Fibroblast of villous mesenchyme (primary cell): Measurements from ENCODE around the gene MAFF. TPM values are rescaled to one million over a fixed set of nuclear protein-coding genes. Genes with fewer than 3 reads are reported as not detected.

ENCODE experiments used
- DNase-seq: peaks from one replicate; pipeline ENCODE4 v3.0.0-alpha.2; 2010; ENCODE audit warnings: low read depth
- H3K4me3 ChIP-seq: 2 replicates; pipeline ENCODE4 v1.5.1; 2011; ENCODE audit warnings: low read depth, mild to moderate bottlenecking, low read length
- CTCF ChIP-seq: IDR thresholded peaks from 2 replicates; pipeline ENCODE4 v1.5.1; 2012; ENCODE audit warnings: low read depth, mild to moderate bottlenecking, low read length; ENCODE audit not compliant: insufficient read depth
- small RNA-seq: library from RNA; depleted of rRNA; stranded (forward); fragments of <200 nt; gene quantifications from one replicate; pipeline ENCODE3, GENCODE V24; 2012
- total RNA-seq: library from RNA; depleted of rRNA; stranded (reverse); fragments of >200 nt; gene quantifications from 2 replicates; pipeline ENCODE4 v1.2.3, GENCODE V29; 2012

Gene MAFF
- total RNA-seq, 1 donor, result 19.4 TPM

DNA sequence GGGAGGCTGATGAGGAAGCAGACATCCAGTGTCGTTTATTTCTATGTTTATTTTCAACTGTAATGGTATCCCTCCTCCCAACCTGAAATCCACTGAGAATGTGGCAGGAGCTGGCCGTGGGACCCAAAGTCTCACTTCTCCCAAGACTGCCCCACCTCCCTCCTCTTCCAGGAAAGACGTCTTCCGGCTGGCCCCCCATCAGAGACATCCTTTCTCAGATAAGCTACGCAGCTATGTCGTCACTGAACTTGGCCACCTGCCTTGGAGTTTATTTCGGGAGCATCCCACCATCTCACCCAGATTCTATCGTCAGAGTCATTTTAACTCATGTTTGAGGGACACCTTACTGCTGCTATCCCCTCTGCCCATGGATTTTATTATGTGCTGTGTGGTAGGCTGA, 57.1 kb downstream of the MAFF start:
- peak; percentile 90 for DNase-seq
- H3K4me3 ChIP-seq, result no peak overlapping the region
- no peak for TF ChIP-seq CTCF

DNA sequence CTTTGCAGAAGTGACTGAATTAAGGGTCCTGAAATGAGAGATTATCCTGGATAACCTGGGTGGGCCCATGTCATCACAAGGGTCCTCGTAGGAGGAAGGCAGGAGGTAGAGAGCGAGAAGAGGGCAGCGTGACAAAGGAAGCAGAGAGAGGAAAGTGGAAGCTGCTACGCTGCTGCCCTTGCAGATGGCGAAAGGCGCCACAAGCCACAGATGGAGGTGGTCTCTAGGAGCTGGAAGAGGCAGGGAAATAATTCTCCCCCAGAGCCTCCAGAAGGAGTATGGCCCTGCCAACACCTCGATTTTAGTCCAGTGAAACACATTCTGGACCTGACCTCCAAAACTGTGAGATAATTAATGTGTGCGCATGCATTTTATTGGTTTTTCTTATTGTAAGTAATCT, 57.6 kb downstream of the MAFF start:
- TF ChIP-seq CTCF, result no peak
- no peak for DNase-seq

DNA sequence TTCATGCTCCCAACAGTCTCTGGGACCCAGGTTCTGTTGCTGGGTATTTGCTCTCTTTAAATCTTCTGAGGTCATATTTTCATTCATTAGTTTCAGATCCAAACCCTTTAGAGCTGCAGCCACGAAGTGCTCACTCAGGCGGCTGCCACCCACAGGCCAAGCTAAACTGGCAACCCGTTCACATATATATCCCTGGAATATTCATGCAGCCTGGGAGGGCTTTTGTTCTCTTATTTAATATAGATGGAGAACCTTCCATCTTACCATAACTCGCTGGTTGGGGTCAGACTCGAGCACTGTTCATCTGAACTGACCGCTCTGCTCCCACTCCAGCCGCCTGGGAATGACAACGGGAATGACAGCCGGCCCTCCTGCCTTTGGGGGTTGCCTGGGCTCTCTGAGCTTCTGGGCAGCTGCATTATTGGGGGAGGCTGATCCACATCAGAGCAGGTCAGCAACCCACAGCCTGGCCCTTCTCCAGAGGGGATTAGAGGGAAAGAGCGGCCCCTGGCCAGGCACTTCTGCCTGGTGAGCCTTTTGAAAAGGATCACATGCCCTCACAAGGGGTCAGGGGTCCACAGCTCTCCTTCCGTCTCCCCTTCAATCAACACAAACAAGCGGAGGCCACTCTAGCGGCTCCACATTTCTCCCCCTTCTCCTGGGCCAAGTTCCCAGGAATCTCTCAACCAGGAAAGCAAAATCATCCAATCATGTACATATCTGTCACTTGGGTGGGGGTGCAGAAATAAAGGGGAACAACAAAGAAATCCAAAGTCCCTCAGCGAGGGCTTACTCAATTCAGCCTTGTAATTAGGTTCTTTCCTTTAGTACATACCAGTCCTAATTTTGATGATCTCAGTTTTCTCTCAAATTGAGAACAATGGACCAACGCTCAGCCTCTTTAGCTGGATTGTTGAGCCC, 59.2 kb downstream of the MAFF start:
- TF ChIP-seq CTCF, result peak; percentile 29
- no peak overlapping the region for H3K4me3 ChIP-seq
- DNase-seq, result peak; percentile 66

More for the DNA sequence above, 57.6 kb downstream of the MAFF start:
- H3K4me3 ChIP-seq, result no peak overlapping the region

DNA sequence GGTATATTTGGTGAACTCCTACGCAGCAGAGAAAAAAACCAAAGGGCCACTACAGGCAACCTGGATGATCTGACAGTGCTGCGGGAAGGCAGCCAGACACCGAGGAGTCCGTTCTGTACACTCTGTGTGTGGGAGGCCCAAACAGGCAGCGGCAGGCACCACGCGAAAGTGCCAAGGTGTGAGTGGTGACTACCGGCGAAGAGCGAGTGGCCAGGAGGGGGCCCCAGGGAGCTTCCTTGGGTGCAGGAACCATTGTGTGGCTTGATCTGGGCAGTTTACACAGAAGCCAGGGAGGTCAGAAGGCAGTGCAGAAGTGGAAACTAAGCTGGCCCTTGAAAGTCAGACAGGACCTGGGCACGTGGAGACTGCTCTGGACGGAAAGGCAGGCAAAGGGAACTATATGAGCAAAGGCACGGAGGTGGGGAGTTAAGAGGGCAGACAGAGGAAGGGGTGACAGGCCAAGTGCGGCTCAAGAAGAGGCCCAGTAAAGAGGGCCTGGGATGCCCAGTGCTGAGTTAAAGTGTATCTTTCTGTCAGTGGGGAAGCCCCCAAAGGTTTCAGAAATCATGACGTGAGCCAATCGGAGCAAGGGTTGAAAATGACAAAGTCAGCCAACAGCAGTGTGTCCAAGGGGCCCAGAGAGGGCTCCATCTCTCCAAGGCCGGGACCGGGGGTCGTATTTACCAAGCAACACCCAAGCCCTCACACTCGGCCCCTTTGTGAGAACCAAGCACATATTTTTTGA, 60.4 kb downstream of the MAFF start:
- peak; percentile 60 for DNase-seq

GRCh38 chr22:38264322-38264843, 62.6 kb downstream of the MAFF start:
- DNase-seq, result no peak
- no peak overlapping the region for H3K4me3 ChIP-seq
- no peak for TF ChIP-seq CTCF

More for the DNA sequence above, 60.4 kb downstream of the MAFF start:
- TF ChIP-seq CTCF, result peak; percentile 77
- no peak overlapping the region for H3K4me3 ChIP-seq

Small RNA genes within 50 kb of the gene (small RNA-seq; reads per million reads assigned to genes)
- gene RN7SL704P, result not detected

Other genes with a start within 250 kb of the MAFF start
- gene C22orf23, start 248.4 kb upstream of the MAFF start, total RNA-seq, result 0.32 TPM in 1 of 2 replicates, not detected in the other
- 28.9 and 34.5 TPM in 2 replicates for gene POLR2F, start 248.3 kb upstream of the MAFF start, total RNA-seq
- gene SOX10, start 217.4 kb upstream of the MAFF start, total RNA-seq, result not detected in 2 replicates
- gene PICK1, start 144.6 kb upstream of the MAFF start, total RNA-seq, result 14.2 TPM in 2 replicates
- under 0.01 TPM in 1 of 2 replicates, not detected in the other for gene SLC16A8, start 117.8 kb upstream of the MAFF start, total RNA-seq
- 2.3 and 3.0 TPM in 2 replicates for gene BAIAP2L2, start 91.3 kb upstream of the MAFF start, total RNA-seq
- gene PLA2G6, start 20.2 kb upstream of the MAFF start, total RNA-seq, result 10.0 and 10.8 TPM in 2 replicates
- 44.9 and 65.1 TPM in 2 replicates for gene TMEM184B, start 71.0 kb downstream of the MAFF start, total RNA-seq
- 145 and 161 TPM in 2 replicates for gene CSNK1E, start 115.4 kb downstream of the MAFF start, total RNA-seq